ENCODE data around the gene TBCD. TPM values are rescaled to one million over a fixed set of nuclear protein-coding genes. Genes with fewer than 3 reads are reported as not detected.
"Not testable (repeated sequence)": the region's sequence is repeated elsewhere in the genome, so short reads cannot be mapped to it uniquely, and the experiment has no call there.

TBCD gene
- total RNA-seq, 2 experiments from 2014 or later, result 87.8 to 145 TPM

GRCh38 chr17:82949984-82950383, 198.1 kb downstream of the TBCD start:
- no peaks in the 10 kb centered on the region for H4K20me1 ChIP-seq (ENCODE audit: insufficient read depth, low read length)
- TF ChIP-seq CTCF (conservative IDR thresholded peaks at IDR 0.05; ENCODE audit: low read length) (no peak), EZH2phosphoT487 (IDR thresholded peaks at IDR 0.05; ENCODE audit: borderline replicate concordance, low read depth, low read length) (no peak)
- intact Hi-C loops (cut with micrococcal nuclease; ENCODE audit: unreplicated experiment), result no loop called here
- BruUV-seq (replicated peaks), result no TSS peak
- H3K36me3 ChIP-seq (ENCODE audit: insufficient read depth, low read length), result peaks cover 43% of the 10 kb centered on the region
- H3K27ac ChIP-seq (ENCODE audit: low read depth, low read length, poor library complexity, severe bottlenecking), result no peak overlapping the region
- H3K9me3 ChIP-seq (ENCODE audit: low read length), result peaks cover 14% of the 10 kb centered on the region
- CTCF ChIA-PET (ENCODE audit: unreplicated experiment), result no interaction called here
- H3K4me1 ChIP-seq (ENCODE audit: insufficient read depth, low read length, poor library complexity, severe bottlenecking), result no peaks in the 10 kb centered on the region
- no peak overlapping the region for H2AFZ ChIP-seq (ENCODE audit: low read length)
- POLR2A ChIA-PET, result no interaction called here
- H3K9me2 ChIP-seq (ENCODE audit: insufficient read depth, low read length), result no peaks in the 10 kb centered on the region
- DNase-seq (ENCODE audit: low spot score), result no peak
- H3K4me3 ChIP-seq (ENCODE audit: low read depth, low read length, poor library complexity, severe bottlenecking), result no peak overlapping the region
- H3K79me2 ChIP-seq (ENCODE audit: insufficient read depth, low read depth, low read length), result no peaks in the 10 kb centered on the region
- no peak overlapping the region for H3K4me2 ChIP-seq (ENCODE audit: low read length)

- no peak overlapping the region for H3K4me2 ChIP-seq (ENCODE audit: low read length)
- no peak for DNase-seq (ENCODE audit: low spot score)
- ChIA-PET CTCF (ENCODE audit: unreplicated experiment) (no interaction called here), POLR2A (no interaction called here)
- peaks cover 40% of the 10 kb centered on the region for H3K36me3 ChIP-seq (ENCODE audit: insufficient read depth, low read length)
- no peaks in the 10 kb centered on the region for H4K20me1 ChIP-seq (ENCODE audit: insufficient read depth, low read length)
- peaks cover 13% of the 10 kb centered on the region; the same call in 1 of the 2 replicates for H3K9me3 ChIP-seq (ENCODE audit: low read length)
- H3K9me2 ChIP-seq (ENCODE audit: insufficient read depth, low read length), result no peaks in the 10 kb centered on the region
- no peak overlapping the region for H3K27ac ChIP-seq (ENCODE audit: low read depth, low read length, poor library complexity, severe bottlenecking)
- intact Hi-C loops (cut with micrococcal nuclease; ENCODE audit: unreplicated experiment), result no loop called here
- no TSS peak for BruUV-seq (replicated peaks)
- H3K4me1 ChIP-seq (ENCODE audit: insufficient read depth, low read length, poor library complexity, severe bottlenecking), result no peaks in the 10 kb centered on the region
- TF ChIP-seq CTCF (conservative IDR thresholded peaks at IDR 0.05; ENCODE audit: low read length) (no peak), EZH2phosphoT487 (IDR thresholded peaks at IDR 0.05; ENCODE audit: borderline replicate concordance, low read depth, low read length) (no peak)
- no peak overlapping the region for H2AFZ ChIP-seq (ENCODE audit: low read length)
- no peaks in the 10 kb centered on the region for H3K79me2 ChIP-seq (ENCODE audit: insufficient read depth, low read depth, low read length)
- no peak overlapping the region for H3K4me3 ChIP-seq (ENCODE audit: low read depth, low read length, poor library complexity, severe bottlenecking)
Measured at GRCh38 chr17:82950525-82951102, 198.7 kb downstream of the TBCD start.

- POLR2A ChIA-PET, result no interaction called here
- no TSS peak for BruUV-seq (replicated peaks)
Measured at GRCh38 chr17:82952019-82952418, 200.2 kb downstream of the TBCD start.

GRCh38 chr17:82955106-82955505, 203.2 kb downstream of the TBCD start:
- POLR2A ChIA-PET, result interaction anchor here (1.0 kb wide), 1 partner anchor 29 kb away, joined by 4 read pairs; no protein-coding TSS in a partner anchor
- peaks cover 23% of the 10 kb centered on the region for H3K36me3 ChIP-seq (ENCODE audit: insufficient read depth, low read length)
- H3K79me2 ChIP-seq (ENCODE audit: insufficient read depth, low read depth, low read length); BruUV-seq (replicated peaks); H3K4me2 ChIP-seq (ENCODE audit: low read length); H4K20me1 ChIP-seq (ENCODE audit: insufficient read depth, low read length); H3K27ac ChIP-seq (ENCODE audit: low read depth, low read length, poor library complexity, severe bottlenecking); H3K9me3 ChIP-seq (ENCODE audit: low read length); H2AFZ ChIP-seq (ENCODE audit: low read length); H3K4me3 ChIP-seq (ENCODE audit: low read depth, low read length, poor library complexity, severe bottlenecking); DNase-seq (ENCODE audit: low spot score); H3K9me2 ChIP-seq (ENCODE audit: insufficient read depth, low read length); intact Hi-C loops (cut with micrococcal nuclease; ENCODE audit: unreplicated experiment); H3K4me1 ChIP-seq (ENCODE audit: insufficient read depth, low read length, poor library complexity, severe bottlenecking); CTCF ChIA-PET (ENCODE audit: unreplicated experiment): not testable (repeated sequence)

More at GRCh38 chr17:82952019-82952418, 200.2 kb downstream of the TBCD start:
- H3K9me2 ChIP-seq (ENCODE audit: insufficient read depth, low read length), result no peaks in the 10 kb centered on the region
- peaks cover 5% of the 10 kb centered on the region; the same call in 1 of the 2 replicates for H3K9me3 ChIP-seq (ENCODE audit: low read length)
- no peak overlapping the region for H2AFZ ChIP-seq (ENCODE audit: low read length)
- no peaks in the 10 kb centered on the region for H4K20me1 ChIP-seq (ENCODE audit: insufficient read depth, low read length)
- intact Hi-C loops (cut with micrococcal nuclease; ENCODE audit: unreplicated experiment), result no loop called here
- H3K4me1 ChIP-seq (ENCODE audit: insufficient read depth, low read length, poor library complexity, severe bottlenecking), result no peaks in the 10 kb centered on the region
- H3K4me3 ChIP-seq (ENCODE audit: low read depth, low read length, poor library complexity, severe bottlenecking), result no peak overlapping the region
- H3K36me3 ChIP-seq (ENCODE audit: insufficient read depth, low read length), result peaks cover 27% of the 10 kb centered on the region
- TF ChIP-seq EZH2phosphoT487 (IDR thresholded peaks at IDR 0.05; ENCODE audit: borderline replicate concordance, low read depth, low read length) (no peak), CTCF (conservative IDR thresholded peaks at IDR 0.05; ENCODE audit: low read length) (no peak)
- H3K79me2 ChIP-seq (ENCODE audit: insufficient read depth, low read depth, low read length), result no peaks in the 10 kb centered on the region
- H3K4me2 ChIP-seq (ENCODE audit: low read length), result no peak overlapping the region
- no peak overlapping the region for H3K27ac ChIP-seq (ENCODE audit: low read depth, low read length, poor library complexity, severe bottlenecking)
- DNase-seq (ENCODE audit: low spot score), result no peak
- CTCF ChIA-PET (ENCODE audit: unreplicated experiment), result no interaction called here

Measured in OCI-LY7 (cell line).